HCT116 (cell line): ENCODE measurements around the gene MACROD1. TPM values are rescaled to one million over a fixed set of nuclear protein-coding genes. Genes with fewer than 3 reads are reported as not detected.

Experiments used
- ATAC-seq: fragments of 200-7000 bp; cut with Tn5 transposase; 2 replicates; pipeline ENCODE4 v1.9.1; 2020; ENCODE audit warnings: mild to moderate bottlenecking, moderate library complexity
- BruUV-seq: library from RNA; stranded (reverse); fragments of 400-500 nt; replicated peaks from 2 replicates; lab custom pipeline; 2021; lab: Mats Ljungman, UMichigan
- CTCF ChIA-PET: fragments of 300-600 bp; sonication (Branson Sonifier 250); formaldehyde crosslinking; loops from one replicate; lab custom pipeline; 2021; ENCODE audit warnings: antibody characterized with exemption; lab: Charles Lee
- POLR2A ChIA-PET: fragments of 300-600, 350-600 bp; sonication (Branson Sonifier 250); formaldehyde crosslinking; loops from one replicate; lab custom pipeline; 2021; ENCODE audit warnings: antibody characterized with exemption; lab: Charles Lee
- RAD21 ChIA-PET, 2 experiments: fragments of 300-600 bp; sonication (Branson Sonifier 250); formaldehyde crosslinking; loops; one replicate each; lab custom pipeline; 2023; ENCODE audit warnings: low total read pairs in 2 of 2; ENCODE audit not compliant: uncharacterized antibody in 2 of 2, unreplicated experiment in 2 of 2, low non-redundant PET in 1 of 2; lab: Charles Lee
- DNase-seq: peaks from one replicate; pipeline ENCODE4 v3.0.0-alpha.2; 2010; ENCODE audit warnings: low read depth, low spot score
- H2AFZ ChIP-seq: fragments of 200-600 bp; shearing (Covaris generic), sonication (generic); 2 replicates; pipeline ENCODE4 v1.6.1; 2017; ENCODE audit warnings: low read depth, mixed run types, mixed read lengths, antibody characterized with exemption, low read length; ENCODE audit not compliant: poor library complexity, severe bottlenecking
- H3K27ac ChIP-seq: 2 replicates; pipeline ENCODE4 v1.5.1; 2012; ENCODE audit warnings: low read depth, low read length
- H3K27me3 ChIP-seq: fragments of 200-600 bp; sonication (generic); 2 replicates; pipeline ENCODE4 v1.6.1; 2016; ENCODE audit warnings: mixed run types, low read length, mixed read lengths; ENCODE audit not compliant: insufficient read depth
- H3K36me3 ChIP-seq, 2 experiments: fragments of 200-500 bp in 1 of 2; fragments of 200-600 bp in 1 of 2; sonication (Bioruptor generic) in 1 of 2; sonication (generic) in 1 of 2; 2 replicates each; pipeline versions ENCODE4 v1.5.1 to v1.6.1; 2014 to 2016; ENCODE audit warnings: low read length in 2 of 2, inconsistent platforms in 1 of 2, mixed read lengths in 1 of 2, mixed run types in 1 of 2; ENCODE audit not compliant: insufficient read depth in 2 of 2, control insufficient read depth in 1 of 2
- H3K4me1 ChIP-seq, 2 experiments: fragments of 200-600 bp in 1 of 2; sonication (generic) in 1 of 2; 2 replicates each; pipeline versions ENCODE4 v1.5.1 to v1.6.1; 2012 to 2017; ENCODE audit warnings: low read length in 2 of 2, inconsistent platforms in 1 of 2, mild to moderate bottlenecking in 1 of 2, mixed read lengths in 1 of 2, mixed run types in 1 of 2, moderate library complexity in 1 of 2; ENCODE audit not compliant: insufficient read depth in 2 of 2, control insufficient read depth in 1 of 2
- H3K4me2 ChIP-seq: fragments of 200-600 bp; sonication (generic); 2 replicates; pipeline ENCODE4 v1.6.1; 2017; ENCODE audit warnings: mixed run types, low read length, mixed read lengths
- H3K4me3 ChIP-seq, 2 experiments: fragments of 200-600 bp in 1 of 2; sonication (generic) in 1 of 2; replicated peaks in 1 of 2; 2 replicates each; pipeline ENCODE4 v1.5.1; 2011 to 2016; ENCODE audit warnings: low read length in 2 of 2, control low read depth in 1 of 2, low read depth in 1 of 2, mild to moderate bottlenecking in 1 of 2, mixed read lengths in 1 of 2, mixed run types in 1 of 2
- H3K79me2 ChIP-seq: fragments of 200-600 bp; sonication (generic); 2 replicates; pipeline ENCODE4 v1.6.1; 2017; ENCODE audit warnings: mild to moderate bottlenecking, mixed run types, low read length, moderate library complexity, mixed read lengths; ENCODE audit not compliant: insufficient read depth
- H3K9ac ChIP-seq: fragments of 200-600 bp; sonication (generic); 2 replicates; pipeline ENCODE4 v1.6.1; 2016; ENCODE audit warnings: low read length, mixed read lengths
- H3K9me2 ChIP-seq: fragments of 200-600 bp; sonication (generic), shearing (Covaris generic); 2 replicates; pipeline ENCODE4 v1.6.1; 2017; ENCODE audit warnings: mixed run types, mild to moderate bottlenecking, moderate library complexity; ENCODE audit not compliant: insufficient read depth
- H3K9me3 ChIP-seq, 2 experiments: fragments of 200-500 bp in 1 of 2; fragments of 200-600 bp in 1 of 2; sonication (Bioruptor generic) in 1 of 2; sonication (generic) in 1 of 2; 2 replicates each; pipeline ENCODE4 v1.6.1; 2014 to 2017; ENCODE audit warnings: low read length in 2 of 2, mixed read lengths in 2 of 2, inconsistent platforms in 1 of 2, low read depth in 1 of 2, mild to moderate bottlenecking in 1 of 2, mixed run types in 1 of 2, moderate library complexity in 1 of 2; ENCODE audit not compliant: control insufficient read depth in 1 of 2, insufficient read depth in 1 of 2
- H4K20me1 ChIP-seq: fragments of 200-600 bp; sonication (generic), shearing (Covaris generic); 2 replicates; pipeline ENCODE4 v1.6.1; 2017; ENCODE audit warnings: mixed run types, mild to moderate bottlenecking, moderate library complexity; ENCODE audit not compliant: insufficient read depth
- EGR1 ChIP-seq: IDR thresholded peaks from 2 replicates; pipeline ENCODE4 v1.6.1; 2012; ENCODE audit warnings: low read depth
- EZH2 ChIP-seq: fragments of 200-600 bp; sonication (generic); IDR thresholded peaks from 2 replicates; pipeline ENCODE4 v1.6.1; 2017; ENCODE audit warnings: antibody characterized with exemption, mixed run types
- EZH2phosphoT487 ChIP-seq: fragments of 200-600 bp; IDR thresholded peaks from 2 replicates; pipeline ENCODE4 v1.6.1; 2018; ENCODE audit warnings: antibody characterized with exemption, borderline replicate concordance
- POLR2AphosphoS5 ChIP-seq: IDR thresholded peaks from 2 replicates; pipeline ENCODE4 v1.6.1; 2011; ENCODE audit warnings: mild to moderate bottlenecking, low read depth, low read length, moderate library complexity
- SIN3A ChIP-seq: IDR thresholded peaks from 2 replicates; pipeline ENCODE4 v1.6.1; 2012; ENCODE audit warnings: low read depth
- SP1 ChIP-seq: IDR thresholded peaks from 2 replicates; pipeline ENCODE4 v1.6.1; 2012; ENCODE audit warnings: low read depth
- ZFX ChIP-seq: fragments of 450-650 bp; IDR thresholded peaks from 2 replicates; pipeline ENCODE4 v1.6.1; 2017
- ZNF274 ChIP-seq: fragments of 200-500 bp; sonication (Bioruptor generic); IDR thresholded peaks from 2 replicates; pipeline ENCODE4 v1.6.1; 2014; ENCODE audit warnings: mild to moderate bottlenecking, low read depth, low read length, inconsistent platforms
- intact Hi-C: fragments of 100-400 bp; cut with micrococcal nuclease; formaldehyde crosslinking; loops from 2 replicates; pipeline ENCODE4 v1.10.0; 2022
- total RNA-seq: library from RNA; stranded (reverse); gene quantifications from one replicate; pipeline ENCODE4 v1.2.1, GENCODE V29; 2021; ENCODE audit not compliant: unreplicated experiment
- TF ChIP-seq, protein P1 (sequence below): IDR thresholded peaks from 2 replicates; pipeline ENCODE4 v1.6.1; 2012; ENCODE audit warnings: low read depth
- TF ChIP-seq, protein P2 (sequence below): IDR thresholded peaks from 2 replicates; pipeline ENCODE4 v1.6.1; 2012
- TF ChIP-seq, protein P3 (sequence below): IDR thresholded peaks from 2 replicates; pipeline ENCODE4 v1.6.1; 2011; ENCODE audit warnings: mild to moderate bottlenecking, low read length, moderate library complexity; ENCODE audit not compliant: insufficient replicate concordance; ENCODE audit errors: extremely low read depth

Gene MACROD1
- total RNA-seq, 1 experiment from 2014 or later = 61.1 TPM

DNA sequence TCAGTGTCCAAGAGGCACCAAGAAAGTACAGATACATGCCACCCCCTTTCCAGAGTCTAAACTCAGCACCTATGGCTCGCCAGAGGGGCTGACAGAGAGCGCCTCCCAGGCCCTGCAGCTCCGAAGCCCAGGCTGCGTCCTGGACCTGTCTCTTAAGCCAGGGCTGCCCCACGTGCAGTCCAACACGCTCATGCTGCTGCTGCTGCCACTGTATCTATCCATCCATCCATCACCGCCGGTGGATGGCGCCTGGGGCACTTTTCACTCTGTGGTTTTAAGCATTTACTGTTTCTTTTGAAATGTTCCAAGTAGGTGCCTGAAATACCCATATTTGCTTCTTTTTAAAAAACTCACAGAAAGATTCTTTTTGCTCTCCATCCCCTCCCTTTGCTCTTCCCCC, 41.8 kb downstream of the MACROD1 start:
- TF ChIP-seq SIN3A (no peak), EZH2phosphoT487 (no peak), ZNF274 (no peak), EGR1 (no peak), ZFX (no peak)
- TF ChIP-seq, protein P1, sequence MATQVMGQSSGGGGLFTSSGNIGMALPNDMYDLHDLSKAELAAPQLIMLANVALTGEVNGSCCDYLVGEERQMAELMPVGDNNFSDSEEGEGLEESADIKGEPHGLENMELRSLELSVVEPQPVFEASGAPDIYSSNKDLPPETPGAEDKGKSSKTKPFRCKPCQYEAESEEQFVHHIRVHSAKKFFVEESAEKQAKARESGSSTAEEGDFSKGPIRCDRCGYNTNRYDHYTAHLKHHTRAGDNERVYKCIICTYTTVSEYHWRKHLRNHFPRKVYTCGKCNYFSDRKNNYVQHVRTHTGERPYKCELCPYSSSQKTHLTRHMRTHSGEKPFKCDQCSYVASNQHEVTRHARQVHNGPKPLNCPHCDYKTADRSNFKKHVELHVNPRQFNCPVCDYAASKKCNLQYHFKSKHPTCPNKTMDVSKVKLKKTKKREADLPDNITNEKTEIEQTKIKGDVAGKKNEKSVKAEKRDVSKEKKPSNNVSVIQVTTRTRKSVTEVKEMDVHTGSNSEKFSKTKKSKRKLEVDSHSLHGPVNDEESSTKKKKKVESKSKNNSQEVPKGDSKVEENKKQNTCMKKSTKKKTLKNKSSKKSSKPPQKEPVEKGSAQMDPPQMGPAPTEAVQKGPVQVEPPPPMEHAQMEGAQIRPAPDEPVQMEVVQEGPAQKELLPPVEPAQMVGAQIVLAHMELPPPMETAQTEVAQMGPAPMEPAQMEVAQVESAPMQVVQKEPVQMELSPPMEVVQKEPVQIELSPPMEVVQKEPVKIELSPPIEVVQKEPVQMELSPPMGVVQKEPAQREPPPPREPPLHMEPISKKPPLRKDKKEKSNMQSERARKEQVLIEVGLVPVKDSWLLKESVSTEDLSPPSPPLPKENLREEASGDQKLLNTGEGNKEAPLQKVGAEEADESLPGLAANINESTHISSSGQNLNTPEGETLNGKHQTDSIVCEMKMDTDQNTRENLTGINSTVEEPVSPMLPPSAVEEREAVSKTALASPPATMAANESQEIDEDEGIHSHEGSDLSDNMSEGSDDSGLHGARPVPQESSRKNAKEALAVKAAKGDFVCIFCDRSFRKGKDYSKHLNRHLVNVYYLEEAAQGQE = no peak
- no peak overlapping the region for H2AFZ ChIP-seq
- no peak for DNase-seq
- no peaks in the 10 kb centered on the region; a peak in 1 of 4 replicates for H3K4me1 ChIP-seq
- intact Hi-C loops = no loop called here
- H3K27ac ChIP-seq = no peak overlapping the region
- H3K36me3 ChIP-seq = no peaks in the 10 kb centered on the region
- H3K9ac ChIP-seq = no peak overlapping the region
- no peaks in the 10 kb centered on the region for H3K27me3 ChIP-seq
- ChIA-PET POLR2A (no interaction called here), CTCF (no interaction called here), RAD21 (no interaction called here)
- H3K79me2 ChIP-seq = no peaks in the 10 kb centered on the region
- H4K20me1 ChIP-seq = no peaks in the 10 kb centered on the region
- no peaks in the 10 kb centered on the region for H3K9me2 ChIP-seq
- no peaks in the 10 kb centered on the region for H3K9me3 ChIP-seq
- no peak overlapping the region for H3K4me3 ChIP-seq
- no peak overlapping the region for H3K4me2 ChIP-seq
- no TSS peak for BruUV-seq
- ATAC-seq = peak; percentile 28; the same call in 1 of the 2 replicates

DNA sequence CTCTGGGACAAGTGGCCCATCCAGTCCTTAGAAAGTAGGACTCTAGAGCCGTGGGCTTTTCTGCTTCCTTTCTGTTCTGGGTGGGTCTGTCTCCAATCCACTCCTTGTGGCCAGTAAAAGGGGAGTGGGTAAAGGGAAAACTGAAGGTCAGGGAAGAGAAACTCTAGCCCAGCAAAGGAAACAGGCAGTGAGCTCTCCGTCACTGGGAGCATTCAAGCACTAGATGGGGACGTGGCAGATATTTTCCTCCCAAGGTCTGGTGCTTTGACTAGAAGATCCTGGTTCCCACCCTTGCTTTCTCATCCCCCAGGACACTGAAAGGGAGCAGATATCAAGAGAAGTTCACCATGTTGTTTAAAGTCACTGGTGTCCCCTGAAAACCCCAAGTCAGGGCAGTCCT, 42.2 kb downstream of the MACROD1 start:
- no peak overlapping the region for H3K4me2 ChIP-seq
- H3K27me3 ChIP-seq = no peaks in the 10 kb centered on the region
- H3K36me3 ChIP-seq = no peaks in the 10 kb centered on the region
- RAD21 ChIA-PET = no interaction called here
- H3K9me2 ChIP-seq = no peaks in the 10 kb centered on the region
- H4K20me1 ChIP-seq = no peaks in the 10 kb centered on the region
- no peaks in the 10 kb centered on the region; a peak in 1 of 4 replicates for H3K4me1 ChIP-seq
- TF ChIP-seq EZH2 (no peak), SP1 (no peak), POLR2AphosphoS5 (no peak)
- TF ChIP-seq, protein P2, sequence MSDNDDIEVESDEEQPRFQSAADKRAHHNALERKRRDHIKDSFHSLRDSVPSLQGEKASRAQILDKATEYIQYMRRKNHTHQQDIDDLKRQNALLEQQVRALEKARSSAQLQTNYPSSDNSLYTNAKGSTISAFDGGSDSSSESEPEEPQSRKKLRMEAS = no peak
- TF ChIP-seq, protein P1 = no peak
- TF ChIP-seq, protein P3, sequence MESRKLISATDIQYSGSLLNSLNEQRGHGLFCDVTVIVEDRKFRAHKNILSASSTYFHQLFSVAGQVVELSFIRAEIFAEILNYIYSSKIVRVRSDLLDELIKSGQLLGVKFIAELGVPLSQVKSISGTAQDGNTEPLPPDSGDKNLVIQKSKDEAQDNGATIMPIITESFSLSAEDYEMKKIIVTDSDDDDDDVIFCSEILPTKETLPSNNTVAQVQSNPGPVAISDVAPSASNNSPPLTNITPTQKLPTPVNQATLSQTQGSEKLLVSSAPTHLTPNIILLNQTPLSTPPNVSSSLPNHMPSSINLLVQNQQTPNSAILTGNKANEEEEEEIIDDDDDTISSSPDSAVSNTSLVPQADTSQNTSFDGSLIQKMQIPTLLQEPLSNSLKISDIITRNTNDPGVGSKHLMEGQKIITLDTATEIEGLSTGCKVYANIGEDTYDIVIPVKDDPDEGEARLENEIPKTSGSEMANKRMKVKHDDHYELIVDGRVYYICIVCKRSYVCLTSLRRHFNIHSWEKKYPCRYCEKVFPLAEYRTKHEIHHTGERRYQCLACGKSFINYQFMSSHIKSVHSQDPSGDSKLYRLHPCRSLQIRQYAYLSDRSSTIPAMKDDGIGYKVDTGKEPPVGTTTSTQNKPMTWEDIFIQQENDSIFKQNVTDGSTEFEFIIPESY = no peak
- intact Hi-C loops = no loop called here
- DNase-seq = no peak
- H3K27ac ChIP-seq = no peak overlapping the region
- CTCF ChIA-PET = no interaction called here
- H3K4me3 ChIP-seq = no peak overlapping the region
- no TSS peak for BruUV-seq
- H3K79me2 ChIP-seq = no peaks in the 10 kb centered on the region
- POLR2A ChIA-PET = no interaction called here
- ATAC-seq = no peak
- no peak overlapping the region for H3K9ac ChIP-seq
- no peak overlapping the region for H2AFZ ChIP-seq
- no peaks in the 10 kb centered on the region for H3K9me3 ChIP-seq
